Adrenal gland (tissue), 12 donors: ENCODE results near the gene ST6GALNAC4. TPM values are rescaled to one million over a fixed set of nuclear protein-coding genes. Genes with fewer than 3 reads are reported as not detected.
A peak's percentile ranks its signal among the peaks of the same experiment; 100 is the strongest.

Experiments used
- DNase-seq, 7 donors: peaks; one replicate each; pipeline ENCODE4 v3.0.0-alpha.2; 2019 to 2020
- H3K27ac ChIP-seq, 5 donors: fragments of 200-600 bp; sonication (generic) in 4 of 5; 1 replicate in 3 of 5; 2 replicates in 2 of 5; pipeline versions ENCODE4 v1.5.1 to v1.8.0; 2016 to 2020; ENCODE audit warnings: mild to moderate bottlenecking in 1 of 5
- H3K27me3 ChIP-seq: fragments of 200-600 bp; 2 replicates; pipeline ENCODE4 v1.8.0; 2021
- H3K36me3 ChIP-seq, 2 donors: fragments of 200-600 bp; replicated peaks in 1 of 2; 1 replicate in 1 of 2; 2 replicates in 1 of 2; pipeline versions ENCODE4 v1.5.1 to v1.8.0; 2018 to 2022
- H3K4me1 ChIP-seq, 2 donors: fragments of 200-600 bp; replicated peaks in 1 of 2; 1 replicate in 1 of 2; 2 replicates in 1 of 2; pipeline versions ENCODE4 v1.5.1 to v1.8.0; 2018 to 2021
- H3K4me3 ChIP-seq, 4 donors: fragments of 200-600 bp; sonication (generic) in 3 of 4; one replicate each; pipeline ENCODE4 v1.5.1; 2016 to 2018
- H3K9me3 ChIP-seq, 3 donors: fragments of 200-600 bp; sonication (generic) in 1 of 3; replicated peaks in 1 of 3; 1 replicate in 2 of 3; 2 replicates in 1 of 3; pipeline versions ENCODE4 v1.5.1 to v1.8.0; 2016 to 2021
- POLR2A ChIP-seq, 2 donors: fragments of 450-650 bp; IDR thresholded peaks; one replicate each; pipeline ENCODE4 v1.6.1; 2017; ENCODE audit warnings: antibody characterized with exemption in 2 of 2, mild to moderate bottlenecking in 2 of 2, moderate library complexity in 1 of 2
- WGBS, 4 donors: extraction: QIAGEN DNeasy Blood & Tissue Kit in 2 of 4; methylation state at CpG; one replicate each; pipeline versions ENCODE4 v1.1.5 to v1.1.7; 2013 to 2017; 5-methylcytosine and 5-hydroxymethylcytosine counted together
- intact Hi-C, 2 donors: fragments of 100-400 bp; cut with DNase I; formaldehyde crosslinking; loops; one replicate each; pipeline versions ENCODE4 v1.14.1 to v1.15.0; 2022 to 2023
- polyA plus RNA-seq, 3 donors: library from polyadenylated mRNA; stranded (reverse); fragments of 200-250 nt in 2 of 3; fragments of 350-450 nt in 1 of 3; fragmentation: Illumina TruSeq in 1 of 3; extraction: RNeasy Lipid Tissue Mini Kit (QIAGEN cat#74804) in 1 of 3; gene quantifications; one replicate each; pipeline ENCODE4 v1.2.3, GENCODE V29; 2013 to 2014
- total RNA-seq, 9 donors: library from RNA; depleted of rRNA in 4 of 9; stranded (reverse); fragments of >200 nt in 4 of 9; fragments of 120-200 nt in 1 of 9; fragmentation: NEBNext Ultra II Directional in 1 of 9; extraction: Animal tissue kit (Norgen Biotek cat#: 25700) in 1 of 9; gene quantifications; one replicate each; pipeline versions ENCODE4 v1.1.0 to v1.2.4, GENCODE V29; 2013 to 2023
- TF ChIP-seq, protein P1 (sequence below), 6 experiments: fragments of 450-650 bp in 4 of 6; fragments of 200-600 bp in 2 of 6; sonication (generic) in 1 of 6; IDR thresholded peaks; 1 replicate in 5 of 6; 2 replicates in 1 of 6; pipeline versions ENCODE4 v1.5.1 to v1.8.0; 2016 to 2021; ENCODE audit warnings: antibody characterized with exemption in 6 of 6, mild to moderate bottlenecking in 2 of 6, moderate library complexity in 1 of 6
- donor health status: healthy with polysubstance abuse.
- donor health status: Bipolar disorder and iron deficiency.
- donor health status: DM: yes; HTN: yes; CAD: no.
- donor health status: DM: no; HTN: no; CAD: no.
- donor health status: DM: no; HTN: no; CAD: no.
- donor health status: DM: yes; HTN: yes; CAD: no.

Gene ST6GALNAC4
- total and polyA plus RNA-seq, 12 donors = 5.3 to 65.7 (median 14.7) TPM

GRCh38 chr9:127960410-127961154 lies 43.7 kb upstream of the ST6GALNAC4 start:
- DNase-seq = no peak
- Histone ChIP-seq H3K9me3 (no peaks in the 10 kb centered on the region), H3K4me1 (peaks cover 53 to 64% of the 10 kb centered on the region in 2 donors), H3K36me3 (no peaks in the 10 kb centered on the region), H3K27ac (peak overlapping the region in 4 of 5 donors; percentile 22 to 95 (median 58)), H3K27me3 (no peaks in the 10 kb centered on the region), H3K4me3 (no peak overlapping the region)
- WGBS, 4 donors = 39 to 58% (median 57%) methylated on average over 4 to 11 of the region's 11 CpGs
- TF ChIP-seq POLR2A (IDR thresholded peaks at IDR 0.05) = no peak
- TF ChIP-seq, protein P1, sequence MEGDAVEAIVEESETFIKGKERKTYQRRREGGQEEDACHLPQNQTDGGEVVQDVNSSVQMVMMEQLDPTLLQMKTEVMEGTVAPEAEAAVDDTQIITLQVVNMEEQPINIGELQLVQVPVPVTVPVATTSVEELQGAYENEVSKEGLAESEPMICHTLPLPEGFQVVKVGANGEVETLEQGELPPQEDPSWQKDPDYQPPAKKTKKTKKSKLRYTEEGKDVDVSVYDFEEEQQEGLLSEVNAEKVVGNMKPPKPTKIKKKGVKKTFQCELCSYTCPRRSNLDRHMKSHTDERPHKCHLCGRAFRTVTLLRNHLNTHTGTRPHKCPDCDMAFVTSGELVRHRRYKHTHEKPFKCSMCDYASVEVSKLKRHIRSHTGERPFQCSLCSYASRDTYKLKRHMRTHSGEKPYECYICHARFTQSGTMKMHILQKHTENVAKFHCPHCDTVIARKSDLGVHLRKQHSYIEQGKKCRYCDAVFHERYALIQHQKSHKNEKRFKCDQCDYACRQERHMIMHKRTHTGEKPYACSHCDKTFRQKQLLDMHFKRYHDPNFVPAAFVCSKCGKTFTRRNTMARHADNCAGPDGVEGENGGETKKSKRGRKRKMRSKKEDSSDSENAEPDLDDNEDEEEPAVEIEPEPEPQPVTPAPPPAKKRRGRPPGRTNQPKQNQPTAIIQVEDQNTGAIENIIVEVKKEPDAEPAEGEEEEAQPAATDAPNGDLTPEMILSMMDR (IDR thresholded peaks at IDR 0.05) = no peak
- intact Hi-C loops = no loop called here

DNA sequence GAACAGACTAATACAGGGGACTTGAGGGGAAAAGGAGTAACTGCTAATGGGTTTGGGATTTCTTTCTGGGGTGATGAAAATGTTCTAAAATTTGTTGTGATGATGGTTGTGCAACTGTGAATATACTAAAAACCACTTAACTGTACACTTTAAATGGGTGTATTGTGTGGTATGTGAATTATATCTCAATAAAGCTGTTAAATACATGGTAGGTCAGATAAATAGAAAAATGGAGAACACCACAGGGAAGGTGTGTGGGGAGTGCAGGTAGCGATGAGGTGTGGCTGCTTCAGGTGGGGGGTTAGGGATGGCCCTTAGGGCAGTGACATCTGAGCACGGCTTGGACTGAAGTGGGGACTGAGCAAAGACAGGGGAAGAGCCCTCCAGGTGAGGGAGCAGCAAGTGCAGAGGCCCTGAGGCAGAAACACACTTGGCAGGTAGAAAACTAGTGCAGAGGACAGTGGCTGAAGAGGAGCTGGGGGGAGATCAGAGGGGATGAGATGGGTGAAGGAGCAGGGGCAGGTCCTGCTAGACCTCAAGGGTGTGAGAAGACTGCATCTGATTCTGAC lies 43.1 kb upstream of the ST6GALNAC4 start:
- intact Hi-C loops = no loop called here
- no peak for DNase-seq
- Histone ChIP-seq H3K27me3 (no peaks in the 10 kb centered on the region), H3K4me1 (peaks cover 53 to 64% of the 10 kb centered on the region in 2 donors), H3K9me3 (no peaks in the 10 kb centered on the region), H3K4me3 (no peak overlapping the region), H3K27ac (peak overlapping the region in 4 of 5 donors; percentile 22 to 95 (median 58)), H3K36me3 (no peaks in the 10 kb centered on the region)
- TF ChIP-seq, protein P1 (IDR thresholded peaks at IDR 0.05) = no peak
- TF ChIP-seq POLR2A (IDR thresholded peaks at IDR 0.05) = no peak
- 89 to 100% (median 94%) methylated on average over 2 of the region's 2 CpGs for WGBS, 4 donors

- no peak for TF ChIP-seq POLR2A (IDR thresholded peaks at IDR 0.05)
- TF ChIP-seq, protein P1 (IDR thresholded peaks at IDR 0.05) = no peak
- Histone ChIP-seq H3K27ac (peak overlapping the region in 1 of 5 donors; percentile 20), H3K4me1 (peaks cover 53 to 64% of the 10 kb centered on the region in 2 donors), H3K4me3 (no peak overlapping the region), H3K9me3 (no peaks in the 10 kb centered on the region), H3K36me3 (no peaks in the 10 kb centered on the region), H3K27me3 (no peaks in the 10 kb centered on the region)
- WGBS, 4 donors = 90 to 96% (median 94%) methylated on average over 4 of the region's 4 CpGs
- DNase-seq = no peak
- intact Hi-C loops = no loop called here
Measured at GRCh38 chr9:127959398-127959797, 42.6 kb upstream of the ST6GALNAC4 start.

DNA sequence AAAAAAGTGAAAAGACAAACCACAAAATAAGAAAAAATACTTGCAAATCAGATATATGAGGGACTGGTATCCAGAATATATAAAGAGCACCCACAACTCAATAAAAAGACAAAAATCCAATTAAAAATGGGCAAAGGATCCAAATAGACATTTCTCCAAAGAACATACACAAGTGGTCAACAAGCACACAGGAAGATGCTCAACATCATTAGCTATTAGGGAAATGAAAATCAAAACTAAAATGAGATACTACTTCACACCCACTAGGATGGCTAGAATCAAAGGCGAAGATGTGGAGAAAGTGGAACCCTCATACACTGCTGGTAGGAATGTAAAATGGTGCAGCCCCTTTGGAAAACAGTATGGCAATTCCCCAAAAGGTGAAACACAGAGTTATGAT lies 41.9 kb upstream of the ST6GALNAC4 start:
- Histone ChIP-seq H3K4me3 (no peak overlapping the region), H3K36me3 (no peaks in the 10 kb centered on the region), H3K27ac (no peak overlapping the region), H3K9me3 (no peaks in the 10 kb centered on the region), H3K27me3 (no peaks in the 10 kb centered on the region), H3K4me1 (peaks cover 53 to 64% of the 10 kb centered on the region in 2 donors)
- DNase-seq = no peak
- intact Hi-C loops = no loop called here
- WGBS, 4 donors = 96 to 100% (median 98%) methylated on average over 1 of the region's 1 CpG
- TF ChIP-seq, protein P1 (IDR thresholded peaks at IDR 0.05) = no peak
- no peak for TF ChIP-seq POLR2A (IDR thresholded peaks at IDR 0.05)
